Activated CD4-positive, alpha-beta T cell treated with anti-CD3 and anti-CD28 coated beads, Interleukin-2, amount 50 U/mL, for 24 hours (primary cell): ENCODE data around the gene PAK1IP1.
A peak's percentile ranks its signal among the peaks of the same experiment; 100 is the strongest.
"Not testable (repeated sequence)": the region's sequence is repeated elsewhere in the genome, so short reads cannot be mapped to it uniquely, and the experiment has no call there.

Experiments used
- DNase-seq, 2 donors: peaks; one replicate each; pipeline ENCODE4 v3.0.0-alpha.2; 2020; ENCODE audit warnings: low read depth in 1 of 2, low spot score in 1 of 2

Gene PAK1IP1

GRCh38 chr6:10740061-10740460, 45.3 kb downstream of the PAK1IP1 start:
- no peak for DNase-seq

- not testable (repeated sequence) for DNase-seq
These were observed 46.9 kb downstream of the PAK1IP1 start for GRCh38 chr6:10741643-10742042.

- DNase-seq: no peak
These were observed 47.5 kb downstream of the PAK1IP1 start for GRCh38 chr6:10742251-10742650.

GRCh38 chr6:10743515-10743914, 48.7 kb downstream of the PAK1IP1 start:
- DNase-seq: no peak

GRCh38 chr6:10745116-10745515, 50.3 kb downstream of the PAK1IP1 start:
- DNase-seq: no peak

- DNase-seq: no peak
These were observed 52.1 kb downstream of the PAK1IP1 start for GRCh38 chr6:10746915-10747250.

- peak; percentile 99 for DNase-seq
These were observed 52.6 kb downstream of the PAK1IP1 start, which contains the start of gene TMEM14B for GRCh38 chr6:10747251-10747972. Gene TMEM14B, plus strand, starts transcription at chr6:10747805. Its CDS starts 1,441 bp downstream, at chr6:10749246.

- no peak for DNase-seq
These were observed 55.0 kb downstream of the PAK1IP1 start for GRCh38 chr6:10749734-10750133.

- not testable (repeated sequence) for DNase-seq
These were observed 55.8 kb downstream of the PAK1IP1 start for GRCh38 chr6:10750568-10750967.

- not testable (repeated sequence) for DNase-seq
These were observed 57.0 kb downstream of the PAK1IP1 start for GRCh38 chr6:10751757-10752156.

- no peak for DNase-seq
These were observed 61.3 kb downstream of the PAK1IP1 start for GRCh38 chr6:10756085-10756484.
